Dermis blood vessel endothelial cell (primary cell): Measurements from ENCODE around the gene EIF6. TPM values are rescaled to one million over a fixed set of nuclear protein-coding genes. Genes with fewer than 3 reads are reported as not detected.
"Not testable (repeated sequence)": the region's sequence is repeated elsewhere in the genome, so short reads cannot be mapped to it uniquely, and the experiment has no call there.

Experiments used
- DNase-seq: peaks from one replicate; pipeline ENCODE4 v3.0.0; 2010
- total RNA-seq: library from RNA; depleted of rRNA; stranded (reverse); fragments of >200 nt; gene quantifications from 2 replicates; pipeline ENCODE4 v1.2.3, GENCODE V29; 2014

The EIF6 gene
- total RNA-seq, 1 donor from 2014 or later, result 186 TPM

DNA sequence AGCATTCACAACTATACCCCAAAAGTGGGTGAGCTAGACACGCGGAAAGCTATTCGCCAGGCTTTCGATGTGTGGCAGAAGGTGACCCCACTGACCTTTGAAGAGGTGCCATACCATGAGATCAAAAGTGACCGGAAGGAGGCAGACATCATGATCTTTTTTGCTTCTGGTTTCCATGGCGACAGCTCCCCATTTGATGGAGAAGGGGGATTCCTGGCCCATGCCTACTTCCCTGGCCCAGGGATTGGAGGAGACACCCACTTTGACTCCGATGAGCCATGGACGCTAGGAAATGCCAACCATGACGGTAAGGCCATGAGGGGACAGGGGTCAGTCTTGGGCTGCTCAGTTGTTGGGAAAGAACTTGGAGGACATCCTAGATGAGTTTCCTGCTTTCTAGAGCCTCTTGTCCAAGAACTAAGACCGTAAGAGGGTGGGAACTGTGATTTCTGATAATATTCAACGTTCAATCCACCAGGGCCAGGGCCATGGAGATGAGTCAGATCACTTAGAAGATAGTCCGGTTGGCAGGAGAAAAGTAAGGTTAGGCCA is 30.0 kb downstream of the EIF6 start:
- no peak for DNase-seq

DNA sequence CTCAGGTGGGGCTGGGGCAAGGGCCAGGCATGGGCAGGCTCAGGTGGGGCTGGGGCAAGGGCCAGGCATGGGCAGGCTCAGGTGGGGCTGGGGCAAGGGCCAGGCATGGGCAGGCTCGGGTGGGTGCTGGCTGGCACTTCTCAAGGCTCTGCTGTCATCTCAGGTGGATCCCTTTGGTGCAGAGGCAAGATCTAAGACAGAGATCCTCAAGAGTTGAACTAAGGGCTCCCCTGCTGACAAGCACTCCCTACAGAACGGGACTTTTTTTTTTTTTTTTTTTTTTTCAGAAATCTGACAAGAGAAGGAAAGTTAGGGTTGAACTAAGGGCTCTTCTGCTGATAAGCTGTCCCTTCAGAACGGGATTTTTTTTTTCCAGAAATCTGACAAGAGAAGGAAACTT is 31.6 kb downstream of the EIF6 start:
- DNase-seq, result no peak

DNA sequence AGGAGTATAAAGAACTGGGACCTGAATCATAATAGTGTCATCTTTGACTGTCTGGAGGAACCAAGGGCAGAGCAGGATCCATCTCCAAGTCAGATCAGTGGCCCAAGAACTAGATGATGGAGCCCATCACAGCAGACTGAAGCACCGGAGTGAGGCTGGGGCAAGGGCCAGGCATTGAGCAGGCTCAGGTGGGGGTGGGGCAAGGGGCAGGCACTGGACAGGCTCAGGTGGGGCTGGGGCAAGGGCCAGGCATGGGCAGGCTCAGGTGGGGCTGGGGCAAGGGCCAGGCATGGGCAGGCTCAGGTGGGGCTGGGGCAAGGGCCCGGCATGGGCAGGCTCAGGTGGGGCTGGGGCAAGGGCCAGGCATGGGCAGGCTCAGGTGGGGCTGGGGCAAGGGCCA is 32.0 kb downstream of the EIF6 start:
- not testable (repeated sequence) for DNase-seq

GRCh38 chr20:35252037-35252461 is 32.5 kb downstream of the EIF6 start:
- no peak for DNase-seq

- DNase-seq, result no peak
Measured at GRCh38 chr20:35251613-35251940, 33.0 kb downstream of the EIF6 start.

DNA sequence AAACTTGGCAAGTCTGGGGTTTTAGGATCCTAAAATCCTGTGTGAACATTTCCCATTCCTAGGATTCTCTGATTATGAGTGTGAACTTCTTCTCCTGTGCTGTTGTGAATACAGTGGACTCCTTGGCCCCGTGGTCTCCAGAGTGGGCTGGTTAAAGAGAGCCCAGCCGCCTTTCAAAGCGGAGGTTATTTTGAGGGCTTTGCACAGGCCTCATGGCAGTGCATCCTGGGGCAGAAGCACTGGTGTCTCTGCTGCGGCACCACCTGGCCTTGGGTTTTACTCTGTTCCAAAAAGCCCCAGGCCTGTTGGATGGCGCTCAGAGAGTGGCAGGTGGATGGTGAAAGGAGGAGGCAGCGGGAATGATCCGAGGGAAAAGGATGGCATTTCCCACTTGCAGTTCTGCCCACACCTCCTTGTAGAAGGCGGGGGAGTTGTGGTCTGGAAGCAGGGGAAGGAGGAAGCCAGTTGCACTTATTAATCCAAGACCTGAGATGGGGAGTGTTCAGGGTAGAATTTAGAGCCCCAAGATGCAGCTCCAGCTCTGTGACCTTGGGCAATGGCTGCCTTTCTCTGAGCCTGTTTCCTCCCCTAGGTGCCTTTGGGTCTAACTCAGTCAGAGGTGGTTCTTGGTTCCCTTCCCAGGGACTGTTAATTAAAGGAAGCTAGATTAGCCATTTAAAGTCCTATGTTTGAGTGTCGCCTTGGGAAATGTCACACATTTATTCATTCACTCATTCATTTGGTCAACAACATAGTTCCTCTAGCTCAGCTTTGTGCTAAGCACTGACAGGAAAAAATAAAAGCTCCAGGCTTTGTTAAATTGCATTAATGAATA is 35.7 kb downstream of the EIF6 start:
- DNase-seq, result no peak

DNA sequence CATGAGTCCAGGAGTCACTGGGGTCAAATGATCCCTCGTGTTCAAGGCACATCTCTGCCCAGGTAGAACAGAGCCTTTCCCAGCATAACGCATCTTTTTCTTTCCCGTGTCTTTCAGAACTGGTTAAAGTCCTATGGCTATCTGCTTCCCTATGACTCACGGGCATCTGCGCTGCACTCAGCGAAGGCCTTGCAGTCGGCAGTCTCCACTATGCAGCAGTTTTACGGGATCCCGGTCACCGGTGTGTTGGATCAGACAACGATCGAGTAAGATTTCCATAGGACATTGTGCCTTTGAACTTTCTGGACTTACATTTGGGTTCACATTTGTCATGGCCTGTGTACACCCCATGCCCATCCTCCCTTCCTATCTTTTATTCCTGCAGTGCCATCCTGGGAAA is 37.8 kb downstream of the EIF6 start:
- no peak for DNase-seq

GRCh38 chr20:35243986-35244385 is 40.6 kb downstream of the EIF6 start:
- DNase-seq, result no peak

DNA sequence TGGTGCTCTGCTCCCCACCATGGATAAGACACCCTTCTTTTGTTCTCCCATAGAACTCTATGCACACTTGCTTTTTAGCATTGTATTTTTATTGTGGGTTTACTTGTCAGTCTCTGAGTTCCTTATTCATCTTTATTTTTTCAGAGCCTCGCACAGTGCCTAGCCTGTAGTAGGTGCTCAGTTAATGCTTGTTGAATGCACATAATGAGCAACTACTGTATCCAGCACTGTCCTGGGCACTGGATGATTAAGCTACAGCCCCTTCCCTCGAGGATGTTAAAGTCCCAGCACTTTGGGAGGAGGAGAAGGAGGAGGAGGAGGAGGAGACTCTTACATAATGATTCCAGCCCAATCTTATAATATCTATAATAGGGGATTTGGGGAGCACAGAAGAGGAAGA is 41.3 kb downstream of the EIF6 start:
- DNase-seq, result no peak

GRCh38 chr20:35240811-35241293 is 43.7 kb downstream of the EIF6 start:
- no peak for DNase-seq

DNA sequence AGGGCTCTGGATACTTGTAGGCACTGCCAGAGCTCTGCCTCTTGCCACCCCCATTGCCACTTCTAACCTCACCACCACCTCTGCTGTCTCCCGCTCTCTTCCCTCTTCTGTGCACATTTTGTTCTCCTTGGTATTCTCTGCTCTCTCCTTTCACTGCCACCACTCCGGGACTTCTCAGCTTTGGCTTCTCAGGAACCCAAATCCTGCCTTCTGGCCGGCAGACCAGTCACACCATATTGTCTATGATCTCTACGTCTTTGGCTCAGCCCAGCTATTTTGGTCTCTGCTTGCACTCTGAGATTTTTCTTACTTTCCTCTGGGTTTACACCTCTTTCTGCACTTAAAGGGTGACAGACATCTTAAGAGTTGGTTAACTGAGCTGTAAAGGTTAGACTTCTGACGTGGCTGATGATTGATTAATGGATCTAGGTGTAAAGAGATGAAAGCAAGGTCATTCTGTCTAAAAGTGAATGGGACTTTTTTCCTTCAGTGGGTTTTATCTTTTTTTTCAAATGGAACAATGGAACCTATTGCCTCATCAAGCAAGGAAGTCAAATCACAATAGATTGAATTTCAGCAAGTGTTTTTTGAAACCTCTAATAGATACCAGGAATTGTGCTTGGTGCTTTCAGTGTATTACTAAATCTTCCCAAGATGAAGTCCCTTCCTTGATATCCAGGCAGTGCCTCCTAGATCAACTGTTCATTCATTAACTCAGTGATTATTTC is 44.3 kb downstream of the EIF6 start:
- DNase-seq, result peak; percentile 29

GRCh38 chr20:35238735-35239134 is 45.8 kb downstream of the EIF6 start:
- no peak for DNase-seq

GRCh38 chr20:35238170-35238569 is 46.4 kb downstream of the EIF6 start:
- no peak for DNase-seq

DNA sequence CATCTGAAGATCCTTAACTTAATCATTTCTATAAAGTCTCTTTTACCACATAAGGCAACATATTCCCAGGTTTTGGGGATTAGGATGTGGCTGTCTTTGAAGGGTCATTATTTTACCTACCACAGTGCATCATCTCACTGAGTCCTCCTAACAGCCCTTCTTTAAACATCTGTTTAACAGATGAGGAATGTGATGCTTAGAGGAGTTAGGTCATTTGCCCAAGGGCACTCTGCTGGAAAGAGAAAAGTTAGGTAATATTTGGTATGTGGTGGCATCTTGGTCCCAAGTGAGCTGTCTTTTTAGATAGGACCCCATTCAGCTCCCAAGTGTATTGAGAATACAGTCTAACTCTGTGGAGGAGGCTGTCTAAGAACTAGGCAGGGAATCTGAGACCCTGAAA is 47.1 kb downstream of the EIF6 start:
- no peak for DNase-seq

DNA sequence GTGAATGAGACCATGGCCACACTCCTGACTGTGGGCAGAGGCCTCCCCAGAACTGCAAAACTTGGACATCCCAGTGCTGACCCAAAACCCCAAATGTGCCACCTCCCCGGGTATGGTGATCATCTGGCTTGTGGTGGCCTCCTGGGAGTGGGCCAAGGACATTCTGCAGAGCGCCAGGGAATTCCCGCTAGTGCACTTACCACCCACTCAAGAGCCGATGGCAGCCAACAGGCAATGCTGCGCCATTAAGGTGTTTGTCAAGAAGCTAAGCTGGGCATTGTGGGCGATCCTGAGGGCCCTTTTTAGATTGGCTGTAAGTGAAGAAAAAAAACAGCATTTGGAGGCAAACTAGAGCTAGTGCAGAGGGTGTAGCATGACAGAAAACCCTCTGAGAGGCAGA is 48.7 kb downstream of the EIF6 start:
- no peak for DNase-seq

- DNase-seq, result peak; percentile 68
Measured at GRCh38 chr20:35232575-35232974, 52.0 kb downstream of the EIF6 start.

Other genes starting within 250 kb of the EIF6 start
- gene TRPC4AP, start 192.0 kb downstream of the EIF6 start, total RNA-seq, result 90.2 and 100 TPM in 2 replicates
- 82.9 and 92.2 TPM in 2 replicates for gene EDEM2, start 137.4 kb downstream of the EIF6 start, total RNA-seq
- gene PROCR, start 112.7 kb downstream of the EIF6 start, total RNA-seq, result 124 and 176 TPM in 2 replicates
- 0.68 and 0.88 TPM in 2 replicates for gene MMP24, start 58.1 kb downstream of the EIF6 start, total RNA-seq
- gene MMP24OS, start 6.7 kb downstream of the EIF6 start, total RNA-seq, result 7.3 TPM in 2 replicates
- not detected in 2 replicates for gene FAM83C, start 7.7 kb upstream of the EIF6 start, total RNA-seq
- gene UQCC1, start 127.2 kb upstream of the EIF6 start, total RNA-seq, result 20.4 and 22.6 TPM in 2 replicates
- 0.17 and 0.56 TPM in 2 replicates for gene GDF5, start 153.5 kb upstream of the EIF6 start, total RNA-seq
- gene CEP250, start 170.8 kb upstream of the EIF6 start, total RNA-seq, result 13.4 and 24.2 TPM in 2 replicates
- gene C20orf173, start 244.9 kb upstream of the EIF6 start, total RNA-seq, result not detected in 2 replicates